Fibroblast of skin of abdomen (primary cell): ENCODE results near the gene PCNT.
"Not testable (repeated sequence)": the region's sequence is repeated elsewhere in the genome, so short reads cannot be mapped to it uniquely, and the experiment has no call there.

Source experiments
- DNase-seq: peaks from one replicate; pipeline ENCODE4 v3.0.0-alpha.2; 2013

Gene PCNT

DNA sequence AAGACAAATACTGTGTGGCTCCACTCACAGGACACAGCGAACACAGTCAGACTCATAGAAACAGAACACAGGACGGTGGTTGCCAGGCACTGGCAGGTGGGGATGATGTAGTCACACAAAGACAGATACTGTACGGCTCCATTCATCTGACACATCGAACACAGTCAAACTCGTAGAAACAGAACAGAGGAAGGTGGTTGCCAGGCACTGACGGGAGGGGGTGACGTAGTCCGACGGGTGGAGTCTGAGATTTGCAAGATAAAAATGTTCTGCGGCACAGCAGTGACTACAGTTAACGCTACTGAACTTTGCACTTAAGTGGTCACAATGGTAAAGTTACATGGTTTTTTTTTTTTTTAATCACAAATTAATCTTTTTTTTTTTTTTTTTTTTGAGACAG is 19.0 kb upstream of the PCNT start:
- DNase-seq: no peak

- DNase-seq: peak; percentile 46
Measured at GRCh38 chr21:46307625-46308024, 16.3 kb upstream of the PCNT start.

GRCh38 chr21:46308431-46308830 is 15.5 kb upstream of the PCNT start:
- DNase-seq: no peak

DNA sequence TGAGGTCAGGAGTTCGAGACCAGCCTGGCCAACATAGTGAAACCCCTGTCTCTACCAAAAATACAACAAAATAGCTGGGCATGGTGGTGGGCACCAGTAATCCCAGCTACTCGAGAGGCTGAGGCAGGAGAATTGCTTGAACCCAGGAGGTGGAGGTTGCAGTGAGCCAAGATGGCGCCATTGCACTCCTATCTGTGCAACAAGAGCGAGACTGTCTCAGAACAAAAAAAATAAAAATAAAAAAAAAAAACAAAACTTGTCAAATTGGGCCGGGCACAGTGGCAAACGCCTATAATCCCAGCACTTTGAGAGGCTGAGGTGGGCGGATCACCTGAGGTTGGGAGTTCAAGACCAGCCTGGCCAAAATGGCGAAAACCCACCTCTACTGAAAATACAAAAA is 13.7 kb upstream of the PCNT start:
- DNase-seq: not testable (repeated sequence)

GRCh38 chr21:46311568-46311967 is 12.4 kb upstream of the PCNT start:
- no peak for DNase-seq

GRCh38 chr21:46312949-46313348 is 11.0 kb upstream of the PCNT start:
- no peak for DNase-seq

- DNase-seq: no peak
Measured at GRCh38 chr21:46314441-46315020, 9.4 kb upstream of the PCNT start.

- DNase-seq: no peak
Measured at GRCh38 chr21:46316708-46317324, 7.1 kb upstream of the PCNT start.

GRCh38 chr21:46317710-46318463 is 6.1 kb upstream of the PCNT start:
- no peak for DNase-seq

GRCh38 chr21:46318464-46318845 is 5.5 kb upstream of the PCNT start:
- DNase-seq: no peak

DNA sequence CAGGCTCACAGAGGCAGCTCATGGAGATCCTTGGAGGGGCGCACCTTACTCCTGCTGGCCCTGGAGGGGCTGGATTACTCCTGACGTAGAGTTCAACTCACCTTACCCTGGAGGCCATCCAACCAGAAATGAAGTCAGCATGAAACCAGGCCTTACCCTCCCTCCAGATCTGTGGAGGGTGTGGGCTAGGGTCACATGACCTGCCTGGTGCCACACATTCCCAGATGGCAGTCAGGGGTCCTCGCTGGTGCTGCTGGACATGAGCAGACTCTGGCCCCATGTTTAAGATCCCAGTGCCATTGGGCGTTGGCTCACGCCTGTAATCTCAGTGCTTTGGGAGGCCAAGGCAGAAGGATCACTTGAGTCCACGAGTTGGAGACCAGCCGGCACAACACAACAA is 4.8 kb upstream of the PCNT start:
- DNase-seq: no peak

- no peak for DNase-seq
Measured at GRCh38 chr21:46320331-46320801, 3.6 kb upstream of the PCNT start.

DNA sequence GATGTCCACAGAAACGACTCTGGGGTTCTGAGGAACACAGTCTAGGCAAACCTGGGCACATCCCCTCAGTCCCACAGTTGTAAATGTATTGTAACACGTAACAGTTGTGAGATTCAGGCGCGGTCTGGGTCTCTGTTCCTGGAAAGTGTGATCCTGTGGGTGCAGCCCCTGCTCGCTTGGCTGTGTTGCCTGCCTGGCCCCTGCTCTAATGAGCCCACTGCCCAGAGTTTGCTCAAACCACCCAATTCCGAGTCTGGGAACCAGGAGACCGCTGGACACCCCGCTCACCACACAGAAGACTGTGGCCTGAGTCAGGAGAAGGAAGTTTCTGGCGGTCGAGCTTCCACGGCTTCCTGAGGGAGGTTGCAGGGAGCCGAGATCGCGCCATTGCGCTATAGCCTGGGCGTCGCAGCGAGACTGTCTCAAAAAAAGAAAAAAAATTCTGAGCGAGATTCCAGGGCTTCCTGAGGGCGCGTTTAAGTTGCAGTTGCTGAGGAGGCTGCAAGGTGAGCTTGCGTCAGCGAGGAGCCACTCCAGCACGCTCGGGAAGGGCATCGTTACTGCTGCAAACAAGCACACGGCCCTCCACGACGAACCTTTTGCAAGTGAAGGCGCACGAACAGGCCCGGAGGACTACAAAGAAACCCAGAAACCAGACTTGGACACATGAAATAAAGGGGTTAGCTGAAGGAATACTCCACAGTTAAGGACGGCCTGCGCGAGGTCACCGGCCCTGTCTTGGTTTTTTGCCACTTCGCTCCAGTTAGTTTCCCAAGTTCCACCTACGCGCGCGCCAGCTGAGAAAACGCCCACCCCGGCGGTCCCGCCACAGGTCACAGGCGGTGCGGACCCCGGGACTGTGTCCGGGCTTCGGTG is 1.4 kb upstream of the PCNT start:
- peak; percentile 21 for DNase-seq

GRCh38 chr21:46323227-46323709 is 688 bp upstream of the PCNT start:
- no peak for DNase-seq

GRCh38 chr21:46324390-46325072 is 575 bp downstream of the PCNT start:
- DNase-seq: peak; percentile 87

DNA sequence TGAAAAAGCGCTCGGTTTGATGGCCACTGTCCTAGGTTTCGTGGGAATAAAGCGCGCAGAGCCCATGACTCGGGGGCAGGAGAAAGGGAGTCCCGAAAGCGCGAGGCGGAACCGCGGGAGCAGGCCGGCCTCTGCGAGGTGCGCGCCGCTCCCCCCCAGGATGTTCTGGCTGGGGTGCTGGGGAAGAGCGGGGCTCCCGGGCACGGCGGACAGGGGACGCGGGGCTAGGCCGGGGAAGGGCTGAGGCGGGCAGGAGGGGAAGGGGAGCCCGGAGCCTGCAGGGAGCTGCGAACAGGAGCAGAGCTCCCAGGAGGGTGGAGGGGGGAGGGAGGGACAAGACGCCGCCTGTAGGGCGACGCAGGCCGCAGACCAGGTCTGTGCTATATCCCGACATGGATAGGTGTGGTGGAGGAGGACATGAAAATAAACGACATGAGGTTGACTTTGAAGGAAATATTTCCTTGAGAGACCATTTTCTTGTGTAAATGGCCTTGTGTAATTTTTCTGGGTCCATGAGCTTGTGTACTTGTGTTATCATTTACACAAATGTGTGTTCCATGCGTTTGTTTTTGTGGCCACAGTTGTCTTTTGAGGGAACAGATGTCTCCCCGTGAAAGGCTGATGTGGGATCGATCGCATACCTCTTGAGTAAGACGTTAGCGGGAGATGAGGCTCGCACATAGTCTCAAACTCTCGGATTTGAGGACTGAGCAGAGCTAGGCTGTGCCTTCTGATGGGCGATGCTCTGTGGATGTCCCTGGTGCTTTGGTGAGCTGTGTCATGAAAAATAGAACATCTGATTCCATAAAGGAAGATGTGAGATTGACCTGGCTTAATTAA is 1.3 kb downstream of the PCNT start:
- peak; percentile 48 for DNase-seq

DNA sequence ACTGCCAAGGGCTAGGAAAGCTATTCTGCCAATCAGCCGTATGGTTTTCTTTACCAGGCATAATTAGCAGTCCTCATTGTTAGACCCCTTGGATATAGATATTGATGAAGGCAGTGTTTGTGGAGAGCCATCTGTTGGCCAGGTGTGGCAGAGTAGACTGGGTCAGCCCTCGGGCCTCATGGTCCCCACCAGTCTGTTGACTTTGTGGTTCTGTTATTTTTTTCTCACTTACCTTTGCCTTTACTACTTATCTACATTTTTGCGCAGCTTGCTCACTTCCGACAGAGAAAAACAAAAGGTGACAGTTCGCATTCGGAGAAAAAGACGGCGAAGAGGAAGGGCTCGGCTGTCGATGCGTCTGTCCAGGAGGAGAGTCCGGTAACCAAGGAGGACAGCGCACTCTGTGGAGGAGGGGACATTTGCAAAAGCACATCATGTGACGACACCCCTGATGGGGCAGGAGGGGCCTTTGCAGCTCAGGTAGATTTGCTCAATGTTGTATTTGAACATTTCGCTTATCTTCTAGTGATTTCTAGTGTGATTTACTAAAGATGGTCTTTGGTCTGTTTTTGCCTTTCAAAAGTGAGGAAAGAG is 2.3 kb downstream of the PCNT start:
- DNase-seq: no peak

- DNase-seq: no peak
Measured at GRCh38 chr21:46327711-46328110, 3.8 kb downstream of the PCNT start.

DNA sequence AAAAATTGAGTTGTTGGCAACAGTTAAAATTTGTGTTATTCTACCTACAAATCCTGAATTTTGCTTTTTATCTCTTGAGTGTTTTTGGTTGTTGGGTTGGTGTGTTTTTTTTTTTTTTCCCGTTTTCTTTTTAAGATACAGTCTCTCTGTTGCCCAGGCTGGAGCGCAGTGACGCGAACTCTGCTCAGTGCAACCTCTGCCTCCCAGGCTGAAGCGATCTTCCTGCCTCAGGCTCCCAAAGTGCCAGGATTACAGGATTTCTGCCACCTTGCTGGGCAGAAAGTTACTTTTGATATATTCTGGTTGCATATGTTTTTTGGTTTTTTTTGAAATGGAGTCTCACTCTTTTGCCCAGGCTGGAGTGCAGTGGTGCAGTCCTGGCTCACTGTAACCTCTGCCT is 4.2 kb downstream of the PCNT start:
- DNase-seq: no peak

- no peak for DNase-seq
Measured at GRCh38 chr21:46329796-46330195, 5.8 kb downstream of the PCNT start.
